Erythroblast (primary cell): ENCODE measurements around the gene PIAS3.
"Not testable (repeated sequence)": the region's sequence is repeated elsewhere in the genome, so short reads cannot be mapped to it uniquely, and the experiment has no call there.

Experiments
- DNase-seq, 2 experiments: peaks; one replicate each; lab custom pipeline; 2025; lab: John Stamatoyannopoulos, UW
- GATA1 ChIP-seq: IDR thresholded peaks from 2 replicates; pipeline ENCODE4 v1.6.1; 2011; ENCODE audit warnings: low read depth, mild to moderate bottlenecking, control low read depth, low read length, moderate library complexity
- POLR2A ChIP-seq: IDR thresholded peaks from 2 replicates; pipeline ENCODE4 v1.6.1; 2011; ENCODE audit warnings: mild to moderate bottlenecking, low read length

PIAS3 gene

GRCh38 chr1:145855426-145855948 lies 3.4 kb downstream of the PIAS3 start:
- no peak for DNase-seq
- no peak for TF ChIP-seq GATA1
- TF ChIP-seq POLR2A, result no peak

DNA sequence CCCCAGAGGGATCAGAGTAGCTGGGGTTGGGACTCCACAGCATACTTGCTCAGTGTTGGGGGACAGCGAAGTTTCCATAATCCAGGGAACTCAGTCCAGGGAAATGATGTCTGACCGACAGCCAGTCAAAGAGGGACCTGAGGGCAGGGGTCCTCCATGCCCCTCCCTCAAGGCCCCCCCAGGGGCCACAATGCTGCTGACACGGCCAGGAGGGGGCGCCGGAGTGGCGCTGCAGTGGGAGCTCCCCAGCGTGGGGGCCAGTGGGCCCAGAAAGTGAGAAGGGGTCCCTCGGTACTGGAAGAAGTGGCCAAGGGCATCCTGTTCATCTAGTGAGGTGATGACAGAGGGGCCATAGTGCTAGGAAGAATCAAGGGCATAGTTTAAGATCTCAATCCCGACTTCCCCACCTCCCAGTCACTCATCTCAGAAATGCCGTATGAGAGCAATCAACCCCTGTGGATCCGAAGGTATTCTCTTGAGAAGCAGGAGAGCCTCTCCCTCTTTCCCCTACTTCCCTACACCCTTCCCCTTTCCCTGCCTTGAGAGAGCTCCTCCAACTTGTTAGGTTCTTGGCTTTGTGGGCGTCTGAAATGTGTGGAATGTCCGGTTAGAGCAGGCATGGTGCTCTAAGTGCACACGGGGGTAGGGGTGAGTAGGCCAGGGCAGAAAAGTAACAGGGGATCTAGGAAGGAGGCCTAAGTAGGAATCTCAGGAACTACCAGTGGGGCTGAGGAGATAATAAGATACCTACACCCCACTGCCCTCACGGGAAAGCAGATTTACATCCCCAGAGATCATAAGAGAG lies 9.3 kb downstream of the PIAS3 start:
- no peak for TF ChIP-seq GATA1
- TF ChIP-seq POLR2A, result no peak

GRCh38 chr1:145847827-145848226 lies 11.1 kb downstream of the PIAS3 start:
- no peak for TF ChIP-seq POLR2A
- TF ChIP-seq GATA1, result no peak
- no peak for DNase-seq

More for the DNA sequence above, 9.3 kb downstream of the PIAS3 start:
- DNase-seq, result no peak

DNA sequence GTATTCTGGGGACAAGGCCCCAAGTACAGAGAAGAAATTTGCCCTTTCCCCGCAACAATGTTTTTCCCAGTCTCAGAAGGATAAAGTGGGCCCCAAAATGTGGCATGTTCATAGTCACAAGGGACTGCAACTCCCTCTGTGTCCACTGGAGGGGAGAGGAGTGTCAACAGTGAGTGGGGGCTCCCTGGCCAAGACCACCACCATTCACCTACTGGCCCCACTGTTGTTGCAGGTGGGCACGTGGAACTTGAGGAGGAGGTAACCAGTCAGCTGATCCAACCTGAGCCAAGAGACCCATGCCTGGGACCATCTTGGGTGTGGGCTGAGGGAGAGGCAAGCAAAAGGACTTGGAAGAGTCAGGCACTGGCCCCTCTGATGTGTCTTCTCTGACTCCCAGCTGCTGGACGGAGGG lies 12.7 kb downstream of the PIAS3 start:
- TF ChIP-seq POLR2A, result no peak
- no peak for TF ChIP-seq GATA1
- peak; percentile 68 to 69 for DNase-seq

GRCh38 chr1:145845514-145846161 lies 13.2 kb downstream of the PIAS3 start, which contains the start of gene NUDT17:
Gene NUDT17 (plus strand): TSS chr1:145845630. CDS start chr1:145845641, 11 bp downstream.
- TF ChIP-seq GATA1, result no peak
- peak; percentile 62 for TF ChIP-seq POLR2A
- DNase-seq, result peak; percentile 86 to 90

- TF ChIP-seq POLR2A (peak; percentile 61), GATA1 (no peak)
- DNase-seq, result no peak
Measured at GRCh38 chr1:145845144-145845513, 13.8 kb downstream of the PIAS3 start.

DNA sequence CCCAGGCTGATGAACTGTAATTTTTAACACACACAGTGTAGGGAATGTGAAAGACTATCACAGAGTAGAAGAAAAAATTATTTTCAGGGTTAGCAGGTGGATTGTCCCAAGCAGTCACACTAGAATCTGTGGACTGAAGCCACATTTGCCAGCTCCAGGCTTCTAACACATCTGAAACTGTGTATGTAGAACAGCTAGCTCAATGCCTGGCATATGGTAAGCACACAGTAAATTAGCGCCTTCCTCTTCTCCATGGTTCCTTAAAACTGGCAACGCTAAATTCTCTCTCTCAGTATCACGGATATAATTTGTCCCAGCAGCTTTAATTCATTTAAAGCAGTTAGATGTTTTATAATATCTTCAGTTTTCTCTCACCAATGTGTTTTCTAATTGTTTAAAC lies 15.8 kb downstream of the PIAS3 start:
- no peak for TF ChIP-seq GATA1
- no peak for DNase-seq

DNA sequence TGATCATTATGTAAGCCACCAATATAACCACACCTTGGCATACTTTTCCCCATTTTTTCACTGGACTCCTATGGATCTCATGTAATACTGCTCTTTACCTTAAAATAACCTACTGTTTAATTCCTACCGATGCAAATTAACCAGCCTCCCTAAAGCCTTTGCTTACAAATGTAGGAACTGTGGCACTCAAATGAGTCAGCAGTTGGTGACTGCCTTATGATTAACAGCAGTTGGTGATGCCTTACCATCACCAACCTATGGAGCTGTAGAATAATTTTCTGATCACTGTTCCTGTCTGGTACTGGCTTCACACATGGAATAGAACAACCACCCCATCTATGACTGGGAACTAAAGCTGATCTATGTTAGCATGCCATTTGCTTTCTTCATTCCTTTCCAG lies 21.2 kb downstream of the PIAS3 start:
- TF ChIP-seq GATA1 (no peak), POLR2A (no peak)
- no peak for DNase-seq

GRCh38 chr1:145830810-145831209 lies 28.1 kb downstream of the PIAS3 start:
- DNase-seq, result not testable (repeated sequence)

GRCh38 chr1:145828367-145829026 lies 30.4 kb downstream of the PIAS3 start:
- peak; percentile 93 to 94 for DNase-seq
- TF ChIP-seq POLR2A, result peak; percentile 64
- TF ChIP-seq GATA1, result no peak

DNA sequence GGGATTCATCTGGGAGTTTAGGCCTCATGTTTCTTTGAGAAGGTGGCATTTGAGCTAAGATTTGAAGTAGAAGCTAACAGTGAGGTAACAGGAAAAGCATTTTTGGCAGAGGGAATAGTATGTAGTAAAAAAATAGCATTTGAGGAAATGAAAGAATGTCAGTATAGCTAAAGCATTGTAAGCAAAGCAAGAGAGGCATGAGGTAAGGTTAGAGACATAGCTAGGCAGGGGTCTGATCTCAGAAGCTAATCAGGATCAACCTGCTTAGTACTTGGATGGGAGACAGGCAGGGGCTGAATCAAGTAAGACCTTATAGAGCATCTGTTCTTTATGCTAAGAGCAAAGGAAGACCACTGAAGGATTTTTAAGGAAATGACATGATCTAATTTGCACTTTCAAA lies 30.9 kb downstream of the PIAS3 start:
- peak; percentile 80 to 89 for DNase-seq
- no peak for TF ChIP-seq POLR2A
- no peak for TF ChIP-seq GATA1

DNA sequence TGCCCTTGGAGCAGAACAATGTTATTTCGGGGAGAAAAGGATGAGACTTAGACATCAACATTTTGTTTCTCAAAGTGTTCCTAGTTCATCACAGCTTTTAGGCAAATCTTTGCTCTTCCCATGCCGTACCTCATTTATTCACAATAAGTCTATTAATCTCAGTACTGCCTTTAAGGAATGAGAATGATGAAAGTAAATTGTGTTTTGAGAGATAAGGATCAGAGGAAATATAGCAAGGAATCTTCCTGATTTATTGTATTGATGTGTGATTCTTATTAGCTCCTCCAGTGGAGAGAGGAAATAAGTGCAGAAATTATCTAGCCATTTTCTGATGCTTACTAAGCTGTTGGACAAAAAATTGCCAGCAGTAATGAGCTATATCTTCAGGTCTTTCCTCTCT lies 32.9 kb downstream of the PIAS3 start:
- DNase-seq, result peak in 1 of 2 experiments; percentile 53

GRCh38 chr1:145824499-145824842 lies 34.4 kb downstream of the PIAS3 start:
- DNase-seq, result peak; percentile 47 to 77

More for the DNA sequence above, 32.9 kb downstream of the PIAS3 start:
- TF ChIP-seq GATA1, result no peak
- no peak for TF ChIP-seq POLR2A

GRCh38 chr1:145823565-145824498 lies 35.0 kb downstream of the PIAS3 start, which contains the start of the genes POLR3C and RNF115:
Gene POLR3C (plus strand): TSS chr1:145824200. CDS start chr1:145825777, 1,577 bp downstream.
Gene RNF115 (minus strand): TSS chr1:145824095. CDS start chr1:145823873, 222 bp downstream.
- peak; percentile 92 to 93 for DNase-seq
- TF ChIP-seq POLR2A (peak; percentile 77), GATA1 (no peak)

More at GRCh38 chr1:145824499-145824842, 34.4 kb downstream of the PIAS3 start:
- no peak for TF ChIP-seq POLR2A
- no peak for TF ChIP-seq GATA1

GRCh38 chr1:145822779-145823331 lies 36.0 kb downstream of the PIAS3 start:
- DNase-seq, result not testable (repeated sequence)

DNA sequence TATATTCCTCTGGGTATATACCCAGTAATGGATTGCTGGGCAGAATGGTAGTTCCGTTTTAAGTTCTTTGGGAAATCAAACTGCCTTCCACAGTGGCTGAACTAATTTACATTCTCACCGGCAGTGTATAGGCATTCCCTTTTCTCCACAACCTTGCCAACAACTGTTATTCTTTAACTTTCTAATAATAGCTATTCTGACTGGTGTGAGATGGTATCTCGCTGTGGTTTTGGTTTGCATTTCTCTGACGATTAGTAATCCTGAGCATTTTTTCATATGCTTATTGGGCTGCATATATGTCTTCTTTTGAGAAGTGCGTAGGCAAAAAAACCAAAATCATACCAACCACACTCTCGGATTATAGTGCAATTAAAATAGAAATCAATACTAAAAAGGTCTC lies 40.8 kb downstream of the PIAS3 start:
- DNase-seq, result not testable (repeated sequence)

GRCh38 chr1:145812977-145813810 lies 45.7 kb downstream of the PIAS3 start:
- DNase-seq, result not testable (repeated sequence)
